Fibroblast of villous mesenchyme (primary cell): Measurements from ENCODE around the gene ATP5F1C. TPM values are rescaled to one million over a fixed set of nuclear protein-coding genes. Genes with fewer than 3 reads are reported as not detected.

Source experiments
- DNase-seq: peaks from one replicate; pipeline ENCODE4 v3.0.0-alpha.2; 2010; ENCODE audit warnings: low read depth
- H3K4me3 ChIP-seq: 2 replicates; pipeline ENCODE4 v1.5.1; 2011; ENCODE audit warnings: low read depth, mild to moderate bottlenecking, low read length
- CTCF ChIP-seq: IDR thresholded peaks from 2 replicates; pipeline ENCODE4 v1.5.1; 2012; ENCODE audit warnings: low read depth, mild to moderate bottlenecking, low read length; ENCODE audit not compliant: insufficient read depth
- total RNA-seq: library from RNA; depleted of rRNA; stranded (reverse); fragments of >200 nt; gene quantifications from 2 replicates; pipeline ENCODE4 v1.2.3, GENCODE V29; 2012

The ATP5F1C gene
- total RNA-seq, 1 donor = 265 TPM

DNA sequence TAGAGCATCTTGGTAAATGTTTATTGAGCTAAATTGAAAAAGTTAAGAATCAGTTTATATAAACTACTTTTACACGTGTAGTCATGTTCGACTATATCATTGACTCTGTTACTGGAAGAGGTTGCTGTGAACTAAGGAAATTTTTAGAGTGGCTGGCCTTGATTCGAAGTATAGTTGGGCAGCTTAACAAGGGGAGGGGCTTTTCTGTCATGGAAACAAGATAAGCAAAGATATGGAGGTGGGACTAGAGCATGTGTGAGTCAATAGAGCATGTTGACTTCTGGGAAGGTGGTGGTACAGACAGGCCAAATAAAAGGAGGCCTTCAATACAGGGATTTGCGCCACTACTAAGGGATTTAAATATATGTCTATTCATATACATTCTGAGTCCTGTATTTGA lies 7.6 kb downstream of the ATP5F1C start:
- no peak for TF ChIP-seq CTCF
- peak; percentile 67 for DNase-seq
- H3K4me3 ChIP-seq = no peak overlapping the region

- no peak overlapping the region for H3K4me3 ChIP-seq
- DNase-seq = peak; percentile 92
Observed at GRCh38 chr10:7797582-7797981, 9.6 kb downstream of the ATP5F1C start.

DNA sequence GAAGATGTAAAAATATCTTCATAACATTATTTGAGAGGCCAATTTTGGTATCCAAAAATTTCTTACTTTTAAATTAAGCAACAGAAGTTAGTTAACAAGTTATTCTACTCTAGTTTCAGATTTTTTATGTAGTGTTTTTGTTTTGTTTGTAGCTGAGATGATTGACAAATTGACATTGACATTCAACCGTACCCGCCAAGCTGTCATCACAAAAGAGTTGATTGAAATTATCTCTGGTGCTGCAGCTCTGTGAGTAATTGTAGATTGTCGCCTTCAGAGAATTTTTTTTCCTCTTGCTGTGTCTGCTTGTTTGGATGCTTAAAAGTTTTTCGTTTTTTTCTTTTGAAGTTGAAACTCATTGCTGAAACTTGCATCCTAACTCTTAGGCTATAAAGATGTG lies 14.6 kb downstream of the ATP5F1C start:
- DNase-seq = no peak
- TF ChIP-seq CTCF = no peak
- H3K4me3 ChIP-seq = no peak overlapping the region

More at GRCh38 chr10:7797582-7797981, 9.6 kb downstream of the ATP5F1C start:
- TF ChIP-seq CTCF = no peak

DNA sequence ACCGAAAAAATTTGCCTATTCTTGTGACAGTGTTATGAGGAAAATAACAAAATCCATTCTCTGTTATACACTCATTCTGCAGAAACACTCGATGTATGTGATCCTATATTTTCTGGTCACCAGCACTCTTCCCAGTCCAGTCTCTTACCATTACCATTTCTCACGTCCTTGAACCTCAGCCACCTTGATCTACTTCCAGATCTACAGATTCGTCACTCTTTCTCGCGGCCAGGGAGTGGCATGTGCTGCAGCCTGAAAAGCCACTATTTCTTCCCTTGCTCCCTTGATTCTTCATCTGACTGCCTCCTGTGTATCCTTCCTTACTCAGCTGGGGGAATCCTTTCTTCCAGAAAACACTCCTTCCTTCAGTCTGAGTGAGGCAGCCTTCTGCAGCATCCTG lies 16.2 kb downstream of the ATP5F1C start:
- TF ChIP-seq CTCF = no peak
- H3K4me3 ChIP-seq = no peak overlapping the region
- DNase-seq = no peak

DNA sequence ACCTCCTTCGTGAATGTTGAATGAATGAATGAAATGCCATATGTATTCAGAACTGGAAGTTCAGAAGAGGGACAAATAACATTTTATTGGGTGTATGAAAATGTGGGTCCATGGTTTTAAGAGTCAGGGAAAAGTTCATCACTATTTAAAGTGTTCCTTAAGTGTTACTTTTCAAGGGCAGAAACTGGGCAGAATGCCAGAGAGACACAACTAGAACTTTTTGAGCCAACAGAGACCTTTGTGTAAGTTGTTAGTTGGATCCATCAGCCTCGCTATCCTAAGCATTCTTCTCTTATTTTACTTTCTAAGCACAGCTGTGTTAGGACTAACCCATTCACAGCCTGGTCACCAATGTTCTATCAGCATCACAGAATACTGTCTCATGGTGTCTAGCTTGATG lies 16.8 kb downstream of the ATP5F1C start:
- no peak for TF ChIP-seq CTCF
- no peak for DNase-seq
- H3K4me3 ChIP-seq = no peak overlapping the region

DNA sequence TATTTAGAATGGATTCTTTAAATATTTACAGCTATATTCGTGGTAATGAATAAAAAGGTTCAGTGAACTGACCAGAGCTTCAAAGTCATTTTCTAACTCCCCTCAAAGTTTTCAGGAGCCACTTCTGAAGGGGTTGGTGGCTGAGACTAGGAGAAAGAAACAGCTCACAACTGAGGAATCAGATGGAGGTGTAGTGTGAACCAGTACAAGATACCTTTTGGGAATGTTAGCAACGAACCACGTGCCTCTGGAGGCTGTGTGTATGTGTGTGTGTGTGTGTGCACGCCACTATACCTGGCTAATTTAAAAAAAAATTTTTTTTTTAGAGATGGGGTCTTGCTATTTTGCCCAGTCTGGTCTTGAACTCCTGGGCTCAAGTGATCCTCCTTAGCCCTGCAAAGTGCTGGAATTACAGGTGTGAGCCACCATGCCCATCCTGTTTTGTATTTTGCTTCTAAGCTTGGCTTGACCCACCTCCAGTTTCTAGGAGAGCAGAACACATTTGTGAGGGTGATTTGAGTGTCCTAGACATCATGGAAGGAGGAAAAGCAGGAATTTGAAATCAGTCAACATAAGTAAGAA lies 20.8 kb downstream of the ATP5F1C start:
- TF ChIP-seq CTCF = no peak
- H3K4me3 ChIP-seq = no peak overlapping the region
- no peak for DNase-seq

- H3K4me3 ChIP-seq = no peak overlapping the region
- no peak for TF ChIP-seq CTCF
- no peak for DNase-seq
Observed at GRCh38 chr10:7810443-7810842, 22.5 kb downstream of the ATP5F1C start.
